KOPT-K1 (cell line): ENCODE data around the gene C1QTNF6.
"Not testable (repeated sequence)": the region's sequence is repeated elsewhere in the genome, so short reads cannot be mapped to it uniquely, and the experiment has no call there.

Experiments
- H3K27ac ChIP-seq: fragments of 200-600 bp; sonication (generic); 2 replicates; pipeline ENCODE4 v1.5.1; 2016; ENCODE audit warnings: antibody characterized with exemption, mild to moderate bottlenecking, low read depth, low read length; ENCODE audit not compliant: poor library complexity, severe bottlenecking
- H3K36me3 ChIP-seq: fragments of 200-600 bp; sonication (generic); 2 replicates; pipeline ENCODE4 v1.5.1; 2017; ENCODE audit warnings: antibody characterized with exemption, mild to moderate bottlenecking, low read length, moderate library complexity; ENCODE audit not compliant: insufficient read depth
- H3K9me3 ChIP-seq: fragments of 200-600 bp; sonication (generic); 2 replicates; pipeline ENCODE4 v1.5.1; 2017; ENCODE audit warnings: antibody characterized with exemption, low read length, mild to moderate bottlenecking; ENCODE audit not compliant: insufficient read depth, poor library complexity, severe bottlenecking

The C1QTNF6 gene

GRCh38 chr22:37187891-37188761 is at the start of gene C1QTNF6:
TSS of gene C1QTNF6 (minus strand) at chr22:37188247. CDS start at chr22:37188213, 34 bp downstream.
- Histone ChIP-seq H3K9me3 (peaks cover 6% of the 10 kb centered on the region), H3K27ac (peak within 1 kb of the TSS; percentile 49), H3K36me3 (no peaks in the 10 kb centered on the region)

- Histone ChIP-seq H3K9me3 (no peaks in the 10 kb centered on the region), H3K36me3 (peaks cover 99% of the 10 kb centered on the region), H3K27ac (peak overlapping the region; percentile 13)
These were observed 48.0 kb upstream of the C1QTNF6 start for GRCh38 chr22:37235897-37236607.

DNA sequence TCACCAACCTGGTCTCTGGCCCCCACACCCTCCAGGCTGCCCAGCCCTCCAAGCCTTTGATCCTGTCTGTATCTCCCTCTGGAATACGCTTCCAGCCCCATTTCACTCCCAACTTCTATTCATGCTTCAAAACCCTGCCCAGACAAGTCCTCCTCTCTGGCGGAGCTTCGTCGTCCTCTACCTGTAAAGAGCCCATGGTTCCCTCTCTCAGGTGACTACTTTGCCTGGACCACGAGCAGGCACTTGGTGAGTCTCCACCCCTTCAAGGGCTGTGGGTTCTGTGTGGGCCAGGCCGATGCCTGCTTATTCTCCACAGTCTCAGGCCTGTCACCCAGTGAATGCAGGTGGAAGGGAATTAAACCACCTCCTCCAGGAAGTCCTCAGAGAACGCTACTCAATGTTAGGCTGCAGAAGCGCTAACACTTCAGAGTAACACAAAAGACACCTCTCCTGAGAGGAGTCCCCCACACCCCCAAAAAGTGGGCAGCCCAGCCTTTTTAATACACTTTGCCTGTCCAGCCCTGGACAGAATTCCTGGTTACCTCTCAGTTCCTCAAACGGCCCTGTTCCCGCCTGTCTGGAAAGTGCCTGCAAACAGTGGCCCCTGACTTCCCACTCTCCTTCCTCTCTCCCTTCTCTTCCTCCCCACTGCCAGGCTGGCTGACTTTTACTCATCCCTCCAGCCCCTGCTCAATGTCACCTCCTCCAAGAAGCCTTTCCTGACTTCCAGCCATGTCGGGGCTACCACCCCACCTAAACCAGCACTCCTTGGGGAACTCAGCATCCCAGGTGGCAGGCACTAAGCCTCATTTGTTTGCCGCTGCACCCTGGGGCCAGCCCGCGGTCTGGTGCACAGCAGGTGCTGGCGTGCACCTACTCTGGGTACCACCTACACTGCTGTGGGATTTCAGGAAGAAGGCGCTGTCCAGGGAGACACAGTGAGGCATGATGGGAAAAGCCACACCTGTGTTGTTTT is 47.0 kb upstream of the C1QTNF6 start:
- Histone ChIP-seq H3K27ac (peak overlapping the region; percentile 18), H3K36me3 (peaks cover 94% of the 10 kb centered on the region), H3K9me3 (no peaks in the 10 kb centered on the region)

DNA sequence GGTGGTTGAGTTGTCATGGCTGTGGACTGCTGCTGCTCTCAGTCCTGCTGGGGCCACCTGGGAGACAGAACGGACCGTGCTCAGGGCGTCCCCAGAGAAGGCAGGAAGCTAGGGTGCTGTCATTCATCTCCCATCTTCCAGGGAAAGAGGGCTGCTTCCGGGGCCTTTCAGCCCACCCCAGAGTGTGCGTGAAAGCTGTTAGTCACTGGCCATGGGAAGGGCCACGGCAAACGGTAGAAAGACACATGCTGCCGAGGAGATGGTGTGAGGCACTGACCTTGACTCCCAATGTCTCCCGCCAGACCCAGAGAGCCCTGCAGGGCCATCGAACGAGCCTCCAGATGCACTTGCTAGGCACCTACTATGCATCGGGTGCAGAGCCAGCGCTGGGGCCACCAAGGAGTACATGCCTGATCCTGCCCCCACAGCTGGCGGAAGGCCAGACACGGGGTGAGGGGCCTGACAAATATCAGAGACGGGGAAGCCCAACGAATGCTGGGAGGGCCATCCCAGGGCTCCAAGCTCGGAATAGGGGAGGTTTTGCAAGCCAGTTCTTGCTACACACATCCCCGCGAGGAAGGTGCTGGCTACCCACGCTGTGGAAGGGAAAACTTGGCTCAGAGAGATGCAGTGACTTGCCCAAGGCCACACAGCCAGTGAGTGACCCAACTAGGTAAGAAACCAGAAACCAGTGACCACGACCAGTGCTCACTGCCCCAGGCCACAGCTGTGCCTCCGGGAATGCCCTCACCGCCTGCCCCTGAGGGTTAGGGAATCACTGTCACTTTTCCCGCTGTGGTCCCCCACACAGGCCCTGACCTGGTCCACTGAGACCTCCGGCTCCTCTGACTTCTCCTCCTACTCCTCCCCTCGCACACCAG is 45.9 kb upstream of the C1QTNF6 start:
- H3K36me3 ChIP-seq: peaks cover 93% of the 10 kb centered on the region
- H3K9me3 ChIP-seq: no peaks in the 10 kb centered on the region
- peak overlapping the region; percentile 18 for H3K27ac ChIP-seq

GRCh38 chr22:37233371-37233750 is 45.3 kb upstream of the C1QTNF6 start:
- not testable (repeated sequence) for H3K27ac ChIP-seq, H3K9me3 ChIP-seq

DNA sequence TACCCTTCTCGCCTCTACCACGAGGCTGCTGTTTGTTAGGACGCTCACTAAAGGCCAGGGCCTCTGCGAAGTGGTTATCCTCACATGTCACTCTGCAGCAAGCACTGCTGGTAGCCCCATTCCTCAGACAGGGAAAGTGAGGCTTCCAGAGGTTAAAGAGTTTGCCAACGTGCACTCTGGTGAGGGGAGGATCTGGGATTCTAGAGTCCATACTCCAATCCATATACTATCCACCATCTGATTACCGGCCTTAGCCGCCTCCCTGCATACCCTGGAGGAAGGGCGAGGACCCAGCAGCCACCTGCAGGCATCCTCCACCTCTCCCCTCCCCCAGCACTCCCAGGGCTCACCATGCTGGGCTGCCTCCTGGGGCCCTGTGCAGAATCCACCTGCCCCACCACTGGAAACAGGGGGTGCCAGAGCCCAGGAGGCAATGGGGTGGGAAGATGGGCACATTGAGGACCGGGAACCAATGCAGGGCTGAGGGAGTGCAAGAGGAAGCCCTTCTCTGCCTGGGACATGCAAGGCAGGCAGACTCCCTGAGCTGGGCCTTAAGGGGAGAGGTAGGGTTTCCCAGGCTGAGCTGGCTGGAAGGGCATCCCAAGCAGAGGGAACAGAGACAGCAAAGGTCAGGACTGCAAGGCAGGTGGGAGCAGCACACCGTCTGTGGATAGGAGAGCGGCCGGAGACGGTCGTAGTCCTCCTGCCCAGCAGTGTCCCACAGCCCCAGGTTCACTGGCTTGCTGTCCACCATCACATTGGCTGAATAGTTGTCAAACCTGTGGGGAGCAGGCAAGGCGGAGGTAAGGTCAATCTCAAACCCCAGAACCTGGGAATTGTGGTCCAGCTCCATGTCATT is 44.3 kb upstream of the C1QTNF6 start:
- Histone ChIP-seq H3K27ac (peak overlapping the region; percentile 100), H3K36me3 (peaks cover 93% of the 10 kb centered on the region), H3K9me3 (no peaks in the 10 kb centered on the region)

More at GRCh38 chr22:37233371-37233750, 45.3 kb upstream of the C1QTNF6 start:
- peaks cover 93% of the 10 kb centered on the region for H3K36me3 ChIP-seq

DNA sequence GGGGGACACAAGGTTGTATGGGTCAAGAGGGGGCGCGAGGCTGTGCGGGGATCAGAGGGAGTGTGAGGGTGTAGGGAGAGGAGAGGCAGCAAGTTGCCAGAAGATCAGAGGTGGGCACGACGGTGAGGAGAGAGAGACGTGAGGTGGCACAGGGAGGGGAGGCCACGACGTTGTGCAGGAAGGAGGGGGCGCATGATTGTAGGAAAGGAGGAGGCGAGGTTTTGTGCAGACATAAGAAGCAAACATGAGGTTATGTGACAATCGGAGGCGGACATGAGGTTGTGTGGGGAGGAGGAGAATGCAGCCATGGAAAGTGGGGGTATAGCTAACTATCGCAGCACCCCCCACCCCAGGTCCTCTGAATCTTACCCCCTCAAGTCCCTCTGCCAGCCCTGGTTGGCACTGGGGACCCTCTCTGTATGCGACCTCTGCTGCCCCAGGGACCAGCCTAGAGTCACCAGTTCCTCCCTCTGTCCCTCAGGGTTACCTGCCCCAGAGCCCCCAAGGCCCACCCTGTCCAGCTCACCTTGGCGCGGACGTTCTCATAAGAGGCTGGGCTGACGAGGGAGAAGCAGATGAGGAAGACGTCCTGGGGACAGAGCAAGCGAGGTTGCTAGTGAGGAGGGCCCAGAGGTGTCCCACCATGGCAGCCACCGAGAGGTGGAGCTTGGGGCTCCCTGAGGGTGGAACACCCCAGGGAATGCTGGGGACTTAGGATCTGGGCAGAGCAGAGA is 43.5 kb upstream of the C1QTNF6 start:
- peaks cover 90% of the 10 kb centered on the region for H3K36me3 ChIP-seq
- H3K27ac ChIP-seq: peak overlapping the region; percentile 100
- H3K9me3 ChIP-seq: no peaks in the 10 kb centered on the region

DNA sequence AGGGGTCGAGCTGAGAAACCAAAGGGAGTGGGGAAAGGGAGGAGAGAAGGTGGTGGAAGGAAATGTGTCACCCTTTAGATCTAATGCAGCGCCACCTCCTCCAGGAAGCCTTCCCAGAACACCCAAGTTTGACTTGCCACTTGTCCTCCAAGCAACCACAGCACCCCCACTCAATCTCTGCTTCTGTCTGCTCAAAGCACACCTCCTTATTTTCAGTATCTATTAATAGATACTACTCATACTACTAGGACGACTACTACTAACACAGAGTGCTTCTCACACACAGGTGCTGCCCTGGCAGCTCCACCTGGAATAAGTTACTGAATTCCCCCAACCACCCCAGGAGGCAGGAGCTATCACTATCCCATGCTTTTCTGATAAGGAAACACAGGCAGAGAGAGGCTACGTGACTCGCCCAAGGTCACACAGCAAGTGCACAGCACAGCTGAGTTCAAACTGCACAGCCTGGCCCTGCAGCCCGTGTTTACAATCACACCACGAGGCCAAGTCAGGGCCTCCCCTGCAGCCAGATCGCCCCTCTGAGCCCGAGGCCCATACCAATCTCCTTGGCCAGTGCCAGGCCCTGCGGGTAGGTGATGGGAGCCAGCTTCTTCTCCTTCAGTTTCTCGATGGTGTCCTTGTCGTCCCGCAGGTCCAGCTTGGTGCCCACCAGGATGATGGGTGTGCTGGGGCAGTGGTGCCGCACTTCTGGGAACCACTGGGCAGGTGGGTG is 42.8 kb upstream of the C1QTNF6 start:
- H3K27ac ChIP-seq: peak overlapping the region; percentile 100
- H3K9me3 ChIP-seq: no peaks in the 10 kb centered on the region
- peaks cover 90% of the 10 kb centered on the region for H3K36me3 ChIP-seq

DNA sequence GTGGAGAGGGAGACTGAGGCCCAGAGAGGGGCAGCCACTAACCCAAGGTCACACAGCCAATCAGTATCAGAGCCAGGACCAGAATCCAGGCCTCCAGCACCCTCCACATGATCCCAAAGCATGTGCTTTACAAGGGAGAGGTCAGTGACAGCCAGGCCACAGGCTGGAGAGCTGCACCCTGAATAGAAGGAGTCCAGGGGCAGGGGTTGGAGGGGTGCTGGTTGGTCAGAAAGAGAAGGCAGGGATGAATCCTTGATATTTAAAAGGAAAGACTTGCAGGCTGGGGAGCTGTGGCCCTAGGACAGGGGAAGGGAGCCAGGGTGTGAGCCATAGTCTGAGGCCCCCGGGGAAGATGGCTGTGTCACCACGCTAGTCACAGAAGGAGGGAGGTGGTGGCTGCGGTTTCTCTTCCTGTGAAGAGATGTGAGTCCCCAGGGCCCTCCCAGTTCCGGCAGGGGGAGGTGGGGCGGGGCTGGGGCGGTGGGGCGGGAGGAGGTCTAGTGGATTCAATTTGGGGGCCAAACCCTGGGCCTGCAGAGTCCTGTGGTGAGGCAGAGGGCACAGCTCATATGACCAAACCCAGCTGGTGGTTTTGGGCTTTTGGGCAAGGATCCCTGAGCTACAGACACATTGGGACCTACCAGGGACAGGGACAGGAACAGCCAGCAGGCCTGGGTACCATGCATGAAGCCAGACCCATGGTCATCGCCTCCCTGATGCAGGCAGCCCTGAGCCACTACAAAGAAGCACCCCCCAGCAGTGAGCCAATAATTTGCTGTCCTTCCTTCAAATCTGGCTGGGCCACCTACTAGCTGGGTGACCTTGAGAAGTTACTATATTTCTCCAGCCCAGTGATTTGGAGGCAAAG is 42.0 kb upstream of the C1QTNF6 start:
- H3K36me3 ChIP-seq: peaks cover 90% of the 10 kb centered on the region
- no peaks in the 10 kb centered on the region for H3K9me3 ChIP-seq
- peak overlapping the region; percentile 100 for H3K27ac ChIP-seq

DNA sequence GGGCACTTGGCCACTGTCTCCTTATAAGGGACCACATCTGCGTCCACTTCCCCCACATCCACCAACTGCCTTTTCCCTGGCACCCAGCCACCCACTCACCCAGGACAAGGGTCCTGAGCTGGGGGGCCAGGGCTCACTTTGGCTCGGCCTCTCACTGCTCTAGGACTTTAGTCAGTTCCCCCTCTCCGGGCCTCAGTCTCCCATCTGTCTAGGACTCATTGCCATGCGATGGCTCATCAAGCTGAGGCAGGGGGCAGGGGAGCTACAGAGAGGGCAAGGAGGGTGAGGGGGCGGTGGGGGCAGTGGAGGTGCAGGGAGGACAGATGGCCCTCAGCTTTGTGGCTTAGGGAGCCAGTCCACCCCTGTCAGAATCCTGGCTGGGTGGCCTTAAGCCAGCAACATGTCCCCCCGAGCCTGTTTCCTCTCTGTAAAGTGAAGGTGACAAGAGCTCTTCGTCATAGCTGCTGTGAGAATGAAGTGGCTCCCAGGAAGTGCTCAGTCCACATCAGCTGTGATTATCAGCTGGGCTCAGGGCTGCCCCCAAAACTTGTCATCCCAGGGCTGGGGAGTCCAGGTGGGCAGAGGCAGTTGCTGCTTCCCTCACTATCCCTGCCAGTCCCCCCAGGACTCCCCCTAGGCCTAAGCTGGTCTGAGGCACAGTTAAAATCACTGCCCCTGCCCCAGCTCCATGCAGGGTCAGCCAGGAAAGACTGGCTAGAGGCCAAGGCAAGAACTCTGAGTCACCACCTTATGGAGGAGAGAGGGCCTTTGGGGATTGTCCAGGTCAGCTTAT is 41.2 kb upstream of the C1QTNF6 start:
- peak overlapping the region; percentile 100 for H3K27ac ChIP-seq
- H3K9me3 ChIP-seq: no peaks in the 10 kb centered on the region
- H3K36me3 ChIP-seq: peaks cover 90% of the 10 kb centered on the region
